Kidney (tissue), 14 donors: ENCODE measurements around the gene CD300A. TPM values are rescaled to one million over a fixed set of nuclear protein-coding genes. Genes with fewer than 3 reads are reported as not detected.

ENCODE experiments used
- DNase-seq, 5 donors: peaks; one replicate each; pipeline ENCODE4 v3.0.0-alpha.2; 2013 to 2020
- FAIRE-seq: peaks from 2 replicates; lab custom pipeline; 2012; peaks lifted over from hg19 to GRCh38; lab: Jason Lieb, UNC
- H3K27ac ChIP-seq, 2 donors: one replicate each; pipeline ENCODE4 v1.7.0; 2013; ENCODE audit warnings: low read depth in 2 of 2, low read length in 2 of 2, inconsistent platforms in 1 of 2
- H3K27me3 ChIP-seq: one replicate; pipeline ENCODE4 v1.7.1; 2013; ENCODE audit warnings: low read length, inconsistent platforms; ENCODE audit not compliant: control insufficient read depth, insufficient read depth
- H3K36me3 ChIP-seq, 3 donors: one replicate each; pipeline versions ENCODE4 v1.7.0 to v1.7.1; 2013; ENCODE audit warnings: low read length in 3 of 3, control low read depth in 1 of 3, inconsistent platforms in 1 of 3; ENCODE audit not compliant: insufficient read depth in 3 of 3, control insufficient read depth in 2 of 3
- H3K4me1 ChIP-seq, 3 donors: one replicate each; pipeline versions ENCODE4 v1.7.0 to v1.7.1; 2013; ENCODE audit warnings: low read length in 3 of 3, inconsistent platforms in 1 of 3, low read depth in 1 of 3; ENCODE audit not compliant: control insufficient read depth in 2 of 3, insufficient read depth in 2 of 3
- H3K4me3 ChIP-seq, 3 donors: one replicate each; pipeline versions ENCODE4 v1.7.0 to v1.8.1; 2013; ENCODE audit warnings: low read length in 3 of 3, control low read depth in 1 of 3, inconsistent platforms in 1 of 3
- H3K9ac ChIP-seq, 3 donors: one replicate each; pipeline versions ENCODE4 v1.7.0 to v1.7.1; 2013; ENCODE audit warnings: low read length in 3 of 3, control low read depth in 1 of 3, inconsistent platforms in 1 of 3
- H3K9me3 ChIP-seq, 3 donors: one replicate each; pipeline versions ENCODE4 v1.7.0 to v1.7.1; 2013; ENCODE audit warnings: low read length in 3 of 3, control low read depth in 1 of 3, inconsistent platforms in 1 of 3; ENCODE audit not compliant: control insufficient read depth in 2 of 3, insufficient read depth in 1 of 3
- intact Hi-C: fragments of 100-400 bp; cut with DNase I; formaldehyde crosslinking; loops from one replicate; pipeline ENCODE4 v1.11.1; 2022
- polyA plus RNA-seq: library from polyadenylated mRNA; stranded (reverse); fragments of 350-450 nt; fragmentation: Illumina TruSeq; extraction: RNeasy Lipid Tissue Mini Kit (QIAGEN cat#74804); gene quantifications from one replicate; pipeline ENCODE4 v1.2.3, GENCODE V29; 2014; ENCODE audit warnings: low read depth, low replicate concordance; ENCODE audit not compliant: insufficient read depth
- total RNA-seq: library from RNA; stranded (reverse); fragmentation: NEBNext Ultra II Directional; extraction: Animal tissue kit (Norgen Biotek cat#: 25700); gene quantifications from one replicate; pipeline ENCODE4 v1.2.1, GENCODE V29; 2021
- TF ChIP-seq, protein P1 (sequence below): IDR thresholded peaks from 3 replicates; pipeline ENCODE4 v1.5.1; 2012; ENCODE audit warnings: mild to moderate bottlenecking, moderate library complexity, borderline replicate concordance; ENCODE audit not compliant: insufficient read depth; ENCODE audit errors: extremely low read depth
- donor health status: control.
- donor health status: control.
- donor health status: control.
- donor health status: control.
- donor health status: control.
- donor health status: DM: yes; HTN: yes; CAD: no.
- donor health status: Normal renal cell carcinoma (clear cell type).

Gene CD300A
- total and polyA plus RNA-seq, 2 donors from 2014 or later = 3.1 to 8.2 TPM

DNA sequence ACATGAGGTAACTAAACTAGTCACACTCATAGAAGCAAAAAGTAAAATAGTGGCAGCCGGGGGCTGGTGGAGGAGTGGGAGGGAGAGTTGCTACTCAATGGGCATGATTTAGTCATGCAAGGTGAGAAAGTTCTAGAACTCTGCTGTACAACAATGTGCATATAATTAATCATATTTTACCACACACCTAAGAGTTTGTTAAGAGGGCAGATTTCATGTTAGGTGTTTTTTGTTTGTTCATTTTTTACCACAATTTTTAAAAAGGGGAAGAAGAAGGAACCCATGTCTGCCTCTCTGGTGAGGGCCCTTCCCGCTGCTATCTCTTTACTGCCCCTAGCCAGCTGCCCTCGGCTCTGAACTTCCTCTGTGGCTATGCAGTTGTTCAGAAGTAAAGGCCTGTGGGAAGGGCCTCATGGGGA lies 53.6 kb downstream of the CD300A start:
- H3K4me3 ChIP-seq = no peak overlapping the region
- FAIRE-seq = no peak

DNA sequence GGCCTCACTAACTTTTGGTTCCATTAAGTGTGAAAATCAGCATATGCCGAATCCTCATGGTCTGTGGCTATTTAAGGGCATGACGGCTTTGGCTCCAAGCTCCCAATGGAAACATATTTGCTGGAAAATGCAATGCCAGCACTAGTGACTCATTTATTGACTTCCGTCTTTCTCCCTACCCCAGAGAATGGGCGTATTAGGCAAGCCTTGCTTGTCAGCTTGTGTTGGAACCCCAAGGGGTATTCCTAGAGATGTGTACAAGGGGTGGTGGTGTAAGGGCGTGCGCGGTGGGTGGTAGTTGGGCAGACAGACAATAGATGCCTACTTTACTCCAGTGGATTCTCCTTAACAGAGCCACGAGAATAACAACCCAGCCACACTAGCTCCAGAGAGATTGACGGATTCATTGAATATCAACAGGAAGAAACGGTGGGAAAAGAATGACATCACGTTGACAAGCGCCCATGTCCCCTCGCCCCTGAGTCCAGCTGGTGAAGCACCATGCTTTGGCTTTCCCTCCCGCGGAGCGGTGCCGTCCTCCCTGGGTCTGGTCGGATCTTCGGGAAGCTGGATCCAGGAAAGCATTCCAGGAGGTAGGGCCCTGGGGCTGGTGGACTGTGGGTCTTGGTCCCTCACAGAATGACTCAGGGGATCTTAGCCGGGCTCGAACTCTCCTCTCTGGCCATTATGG lies 54.5 kb downstream of the CD300A start:
- H3K9ac ChIP-seq = no peak overlapping the region
- TF ChIP-seq, protein P1, sequence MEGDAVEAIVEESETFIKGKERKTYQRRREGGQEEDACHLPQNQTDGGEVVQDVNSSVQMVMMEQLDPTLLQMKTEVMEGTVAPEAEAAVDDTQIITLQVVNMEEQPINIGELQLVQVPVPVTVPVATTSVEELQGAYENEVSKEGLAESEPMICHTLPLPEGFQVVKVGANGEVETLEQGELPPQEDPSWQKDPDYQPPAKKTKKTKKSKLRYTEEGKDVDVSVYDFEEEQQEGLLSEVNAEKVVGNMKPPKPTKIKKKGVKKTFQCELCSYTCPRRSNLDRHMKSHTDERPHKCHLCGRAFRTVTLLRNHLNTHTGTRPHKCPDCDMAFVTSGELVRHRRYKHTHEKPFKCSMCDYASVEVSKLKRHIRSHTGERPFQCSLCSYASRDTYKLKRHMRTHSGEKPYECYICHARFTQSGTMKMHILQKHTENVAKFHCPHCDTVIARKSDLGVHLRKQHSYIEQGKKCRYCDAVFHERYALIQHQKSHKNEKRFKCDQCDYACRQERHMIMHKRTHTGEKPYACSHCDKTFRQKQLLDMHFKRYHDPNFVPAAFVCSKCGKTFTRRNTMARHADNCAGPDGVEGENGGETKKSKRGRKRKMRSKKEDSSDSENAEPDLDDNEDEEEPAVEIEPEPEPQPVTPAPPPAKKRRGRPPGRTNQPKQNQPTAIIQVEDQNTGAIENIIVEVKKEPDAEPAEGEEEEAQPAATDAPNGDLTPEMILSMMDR = no peak
- peak overlapping the region; percentile 37 to 51 for H3K27ac ChIP-seq
- DNase-seq (no peak), FAIRE-seq (no peak)
- no peaks in the 10 kb centered on the region for H3K4me1 ChIP-seq
- no peak overlapping the region for H3K4me3 ChIP-seq
- H3K36me3 ChIP-seq = no peaks in the 10 kb centered on the region
- H3K9me3 ChIP-seq = no peaks in the 10 kb centered on the region
- intact Hi-C loops = no loop called here
- H3K27me3 ChIP-seq = no peaks in the 10 kb centered on the region

More for the DNA sequence above, 53.6 kb downstream of the CD300A start:
- Histone ChIP-seq H3K27me3 (no peaks in the 10 kb centered on the region), H3K27ac (no peak overlapping the region), H3K9me3 (no peaks in the 10 kb centered on the region), H3K4me1 (no peaks in the 10 kb centered on the region), H3K36me3 (no peaks in the 10 kb centered on the region), H3K9ac (no peak overlapping the region)
- no peak for DNase-seq
- intact Hi-C loops = no loop called here
- TF ChIP-seq, protein P1 = no peak

DNA sequence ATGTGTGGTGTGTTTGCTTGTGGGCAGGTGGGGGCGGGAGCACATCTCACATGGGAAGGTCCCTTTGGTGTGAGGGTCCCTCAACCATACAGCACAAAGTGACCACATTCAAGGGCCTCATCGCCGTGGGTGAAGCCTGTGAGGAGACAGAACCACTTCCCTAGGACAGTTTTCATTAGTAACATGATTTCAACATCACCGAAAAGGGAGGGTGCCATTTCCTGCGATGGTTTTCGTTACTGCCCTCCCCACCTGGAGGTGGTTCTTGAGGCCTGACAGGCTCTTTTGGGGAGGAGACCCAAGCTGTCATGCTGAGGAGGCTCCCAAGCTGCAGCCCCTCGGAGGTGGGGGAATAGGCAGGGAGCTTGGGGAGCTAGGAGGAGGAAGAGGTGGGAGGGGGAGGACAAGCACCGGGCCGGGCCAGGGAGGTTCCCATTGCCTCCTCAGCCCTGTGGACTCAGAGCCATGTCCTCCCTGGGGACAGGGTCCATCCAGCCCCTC lies 55.3 kb downstream of the CD300A start:
- no peak overlapping the region for H3K9ac ChIP-seq
- intact Hi-C loops = no loop called here
- no peaks in the 10 kb centered on the region for H3K27me3 ChIP-seq
- peak overlapping the region in 1 of 2 donors; percentile 37 for H3K27ac ChIP-seq
- FAIRE-seq = no peak
- H3K4me1 ChIP-seq = no peaks in the 10 kb centered on the region
- H3K36me3 ChIP-seq = no peaks in the 10 kb centered on the region
- no peak overlapping the region for H3K4me3 ChIP-seq
- no peaks in the 10 kb centered on the region for H3K9me3 ChIP-seq
- TF ChIP-seq, protein P1 = no peak
- no peak for DNase-seq
